ENCODE results near the gene PCDHGA11. TPM values are rescaled to one million over a fixed set of nuclear protein-coding genes. Genes with fewer than 3 reads are reported as not detected.

Gene PCDHGA11
- total and polyA plus RNA-seq, 9 of the 15 experiments (the other 6 are each of a cell fraction or from before 2014, with no cell fraction given), result 0.04 to 0.07 (median 0.04) TPM; not detected in 4

DNA sequence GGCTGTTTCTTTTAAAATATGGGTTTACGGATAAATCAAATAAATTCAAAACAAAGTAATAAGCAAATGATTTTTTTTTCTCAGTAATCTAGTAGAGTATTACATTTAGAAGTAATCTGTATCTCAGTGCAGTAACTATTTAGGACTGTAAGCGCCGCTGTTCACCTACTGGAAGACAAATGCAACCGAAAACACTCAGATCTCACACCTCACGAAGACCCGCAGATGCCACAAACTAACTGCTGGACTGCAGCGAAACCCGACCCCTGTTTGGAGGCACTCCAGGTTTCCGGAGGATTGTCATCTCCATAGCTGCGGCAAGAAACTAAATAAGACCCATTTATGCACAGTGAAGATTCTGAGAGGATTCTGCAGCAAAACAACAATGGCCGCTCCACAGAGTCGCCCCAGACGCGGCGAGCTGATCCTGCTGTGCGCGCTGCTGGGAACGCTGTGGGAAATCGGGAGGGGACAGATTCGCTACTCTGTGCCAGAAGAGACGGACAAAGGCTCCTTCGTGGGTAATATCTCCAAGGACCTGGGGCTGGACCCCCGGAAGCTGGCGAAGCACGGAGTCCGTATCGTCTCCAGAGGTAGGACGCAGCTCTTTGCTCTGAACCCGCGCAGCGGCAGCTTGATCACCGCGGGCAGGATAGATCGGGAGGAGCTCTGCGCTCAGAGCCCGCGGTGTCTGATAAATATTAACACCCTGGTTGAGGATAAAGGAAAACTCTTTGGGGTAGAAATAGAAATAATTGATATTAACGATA lies 28.2 kb upstream of the PCDHGA11 start, which contains the start of gene PCDHGA8 (continued):
- TF ChIP-seq RAD21 (CRISPR knock-in tag; conservative IDR thresholded peaks at IDR 0.05 in 1 of 2, IDR thresholded peaks at IDR 0.05 in 1 of 2) (peak; percentile 21 to 35; a peak in 3 of 4 replicates), GATAD2B (IDR thresholded peaks at IDR 0.05; ENCODE audit: borderline replicate concordance) (no peak), NRF1 (conservative IDR thresholded peaks at IDR 0.05 in 1 of 2, IDR thresholded peaks at IDR 0.05 in 1 of 2) (0 out of 4 replicates have a peak, but pooled peaks of 1 of the 2 experiments have one; percentile 17), YY1 (IDR thresholded peaks at IDR 0.05; ENCODE audit: borderline replicate concordance in 1 of 3, control insufficient read depth in 1 of 3, extremely low read depth in 1 of 3, insufficient read depth in 3 of 3, insufficient read length in 1 of 3, insufficient replicate concordance in 2 of 3, low read depth in 1 of 3, low read length in 2 of 3) (peak in 1 of 3 experiments; percentile 56), CBX3 (IDR thresholded peaks at IDR 0.05; ENCODE audit: borderline replicate concordance in 1 of 2, low read length in 2 of 2) (peak in 1 of 2 experiments; percentile 68; a peak in 1 of 3 replicates)
- TF ChIP-seq, protein P1, sequence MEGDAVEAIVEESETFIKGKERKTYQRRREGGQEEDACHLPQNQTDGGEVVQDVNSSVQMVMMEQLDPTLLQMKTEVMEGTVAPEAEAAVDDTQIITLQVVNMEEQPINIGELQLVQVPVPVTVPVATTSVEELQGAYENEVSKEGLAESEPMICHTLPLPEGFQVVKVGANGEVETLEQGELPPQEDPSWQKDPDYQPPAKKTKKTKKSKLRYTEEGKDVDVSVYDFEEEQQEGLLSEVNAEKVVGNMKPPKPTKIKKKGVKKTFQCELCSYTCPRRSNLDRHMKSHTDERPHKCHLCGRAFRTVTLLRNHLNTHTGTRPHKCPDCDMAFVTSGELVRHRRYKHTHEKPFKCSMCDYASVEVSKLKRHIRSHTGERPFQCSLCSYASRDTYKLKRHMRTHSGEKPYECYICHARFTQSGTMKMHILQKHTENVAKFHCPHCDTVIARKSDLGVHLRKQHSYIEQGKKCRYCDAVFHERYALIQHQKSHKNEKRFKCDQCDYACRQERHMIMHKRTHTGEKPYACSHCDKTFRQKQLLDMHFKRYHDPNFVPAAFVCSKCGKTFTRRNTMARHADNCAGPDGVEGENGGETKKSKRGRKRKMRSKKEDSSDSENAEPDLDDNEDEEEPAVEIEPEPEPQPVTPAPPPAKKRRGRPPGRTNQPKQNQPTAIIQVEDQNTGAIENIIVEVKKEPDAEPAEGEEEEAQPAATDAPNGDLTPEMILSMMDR (IDR thresholded peaks at IDR 0.05 in 2 of 3, conservative IDR thresholded peaks at IDR 0.05 in 1 of 3; ENCODE audit: insufficient read depth in 2 of 3, low read depth in 1 of 3, low read length in 3 of 3), result peak; percentile 43 to 51 (median 50); a peak in 5 of 6 replicates
- TF ChIP-seq, protein P2, sequence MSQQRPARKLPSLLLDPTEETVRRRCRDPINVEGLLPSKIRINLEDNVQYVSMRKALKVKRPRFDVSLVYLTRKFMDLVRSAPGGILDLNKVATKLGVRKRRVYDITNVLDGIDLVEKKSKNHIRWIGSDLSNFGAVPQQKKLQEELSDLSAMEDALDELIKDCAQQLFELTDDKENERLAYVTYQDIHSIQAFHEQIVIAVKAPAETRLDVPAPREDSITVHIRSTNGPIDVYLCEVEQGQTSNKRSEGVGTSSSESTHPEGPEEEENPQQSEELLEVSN (IDR thresholded peaks at IDR 0.05; ENCODE audit: borderline replicate concordance in 1 of 2, extremely low read depth in 1 of 2, insufficient read depth in 1 of 2, insufficient read length in 1 of 2, low read depth in 1 of 2, low read length in 1 of 2, poor library complexity in 1 of 2, severe bottlenecking in 1 of 2), result peak in 1 of 2 experiments; percentile 78
